Measurements from ENCODE around the gene BTG3.

BTG3 gene

GRCh38 chr21:17572431-17572830, 40.3 kb downstream of the BTG3 start:
- H3K9me3 ChIP-seq (replicated peaks; ENCODE audit: insufficient read depth, low read length), result no peaks in the 10 kb centered on the region
- TF ChIP-seq EZH2phosphoT487 (IDR thresholded peaks at IDR 0.05; ENCODE audit: low read length), result no peak
- no peak for TF ChIP-seq EZH2 (optimal IDR thresholded peaks at IDR 0.05; ENCODE audit: low read depth, low read length)
- TF ChIP-seq, protein P1, sequence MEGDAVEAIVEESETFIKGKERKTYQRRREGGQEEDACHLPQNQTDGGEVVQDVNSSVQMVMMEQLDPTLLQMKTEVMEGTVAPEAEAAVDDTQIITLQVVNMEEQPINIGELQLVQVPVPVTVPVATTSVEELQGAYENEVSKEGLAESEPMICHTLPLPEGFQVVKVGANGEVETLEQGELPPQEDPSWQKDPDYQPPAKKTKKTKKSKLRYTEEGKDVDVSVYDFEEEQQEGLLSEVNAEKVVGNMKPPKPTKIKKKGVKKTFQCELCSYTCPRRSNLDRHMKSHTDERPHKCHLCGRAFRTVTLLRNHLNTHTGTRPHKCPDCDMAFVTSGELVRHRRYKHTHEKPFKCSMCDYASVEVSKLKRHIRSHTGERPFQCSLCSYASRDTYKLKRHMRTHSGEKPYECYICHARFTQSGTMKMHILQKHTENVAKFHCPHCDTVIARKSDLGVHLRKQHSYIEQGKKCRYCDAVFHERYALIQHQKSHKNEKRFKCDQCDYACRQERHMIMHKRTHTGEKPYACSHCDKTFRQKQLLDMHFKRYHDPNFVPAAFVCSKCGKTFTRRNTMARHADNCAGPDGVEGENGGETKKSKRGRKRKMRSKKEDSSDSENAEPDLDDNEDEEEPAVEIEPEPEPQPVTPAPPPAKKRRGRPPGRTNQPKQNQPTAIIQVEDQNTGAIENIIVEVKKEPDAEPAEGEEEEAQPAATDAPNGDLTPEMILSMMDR (IDR thresholded peaks at IDR 0.05; ENCODE audit: low read length), result no peak

DNA sequence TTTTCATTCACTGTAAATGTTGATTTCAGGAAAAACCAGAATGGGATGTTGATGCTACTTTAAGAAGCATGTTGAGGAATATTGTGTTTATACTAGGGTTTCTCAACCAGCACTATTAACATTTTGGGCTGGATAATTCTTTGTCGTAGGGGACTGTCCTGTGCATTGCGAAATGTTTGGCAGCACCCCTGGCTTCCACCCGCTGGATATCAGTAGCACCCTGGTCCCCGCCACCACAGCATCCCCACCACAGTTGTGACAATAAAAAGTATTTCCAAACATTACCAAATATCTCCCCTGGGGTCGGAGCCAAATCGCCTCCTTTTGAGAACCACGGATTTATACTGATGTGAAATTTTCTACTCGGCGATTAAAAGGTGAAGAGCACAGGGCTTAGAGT, 41.9 kb downstream of the BTG3 start:
- TF ChIP-seq, protein P1 (IDR thresholded peaks at IDR 0.05; ENCODE audit: low read length), result no peak
- TF ChIP-seq EZH2 (optimal IDR thresholded peaks at IDR 0.05; ENCODE audit: low read depth, low read length) (no peak), EZH2phosphoT487 (IDR thresholded peaks at IDR 0.05; ENCODE audit: low read length) (no peak)
- H3F3A ChIP-seq (ENCODE audit: insufficient read depth, low read length), result no peaks in the 10 kb centered on the region
- no peak overlapping the region for H3K9ac ChIP-seq (ENCODE audit: low read length)
- no peak overlapping the region for H3K4me2 ChIP-seq (ENCODE audit: low read depth, low read length)
- H3K4me3 ChIP-seq (ENCODE audit: low read length), result no peak overlapping the region
- no peaks in the 10 kb centered on the region for H3K9me3 ChIP-seq (replicated peaks; ENCODE audit: insufficient read depth, low read length)
- H3K79me2 ChIP-seq (ENCODE audit: low read length), result no peaks in the 10 kb centered on the region
- H3K27me3 ChIP-seq (replicated peaks; ENCODE audit: insufficient read depth, low read length), result no peaks in the 10 kb centered on the region
- no peak for DNase-seq
- no peaks in the 10 kb centered on the region for H3K4me1 ChIP-seq (ENCODE audit: low read length)
- no peaks in the 10 kb centered on the region for H3K36me3 ChIP-seq (replicated peaks; ENCODE audit: insufficient read depth, low read length)
- H3K9me2 ChIP-seq (replicated peaks; ENCODE audit: insufficient read depth, low read length), result no peaks in the 10 kb centered on the region
- no peaks in the 10 kb centered on the region for H4K20me1 ChIP-seq (ENCODE audit: insufficient read depth, low read length)
- H2AFZ ChIP-seq (ENCODE audit: low read length), result no peak overlapping the region
- H3K27ac ChIP-seq (ENCODE audit: low read length), result no peak overlapping the region

More at GRCh38 chr21:17572431-17572830, 40.3 kb downstream of the BTG3 start:
- H3K4me3 ChIP-seq (ENCODE audit: low read length), result no peak overlapping the region
- H3K4me2 ChIP-seq (ENCODE audit: low read depth, low read length), result no peak overlapping the region
- H3K9me2 ChIP-seq (replicated peaks; ENCODE audit: insufficient read depth, low read length), result no peaks in the 10 kb centered on the region
- no peaks in the 10 kb centered on the region for H4K20me1 ChIP-seq (ENCODE audit: insufficient read depth, low read length)
- H3F3A ChIP-seq (ENCODE audit: insufficient read depth, low read length), result no peaks in the 10 kb centered on the region
- no peak overlapping the region for H2AFZ ChIP-seq (ENCODE audit: low read length)
- no peak for DNase-seq
- no peak overlapping the region for H3K9ac ChIP-seq (ENCODE audit: low read length)
- no peak overlapping the region for H3K27ac ChIP-seq (ENCODE audit: low read length)
- no peaks in the 10 kb centered on the region for H3K36me3 ChIP-seq (replicated peaks; ENCODE audit: insufficient read depth, low read length)
- H3K79me2 ChIP-seq (ENCODE audit: low read length), result no peaks in the 10 kb centered on the region
- no peaks in the 10 kb centered on the region for H3K4me1 ChIP-seq (ENCODE audit: low read length)
- no peaks in the 10 kb centered on the region for H3K27me3 ChIP-seq (replicated peaks; ENCODE audit: insufficient read depth, low read length)

GRCh38 chr21:17560377-17561025, 52.2 kb downstream of the BTG3 start:
- H3K4me1 ChIP-seq (ENCODE audit: low read length), result no peaks in the 10 kb centered on the region
- H3K27ac ChIP-seq (ENCODE audit: low read length), result no peak overlapping the region
- DNase-seq, result no peak
- H3F3A ChIP-seq (ENCODE audit: insufficient read depth, low read length), result no peaks in the 10 kb centered on the region
- H3K9ac ChIP-seq (ENCODE audit: low read length), result no peak overlapping the region
- no peak overlapping the region for H2AFZ ChIP-seq (ENCODE audit: low read length)
- no peaks in the 10 kb centered on the region for H3K27me3 ChIP-seq (replicated peaks; ENCODE audit: insufficient read depth, low read length)
- H3K9me2 ChIP-seq (replicated peaks; ENCODE audit: insufficient read depth, low read length), result no peaks in the 10 kb centered on the region
- no peaks in the 10 kb centered on the region for H3K9me3 ChIP-seq (replicated peaks; ENCODE audit: insufficient read depth, low read length)
- TF ChIP-seq, protein P1 (IDR thresholded peaks at IDR 0.05; ENCODE audit: low read length), result no peak
- TF ChIP-seq EZH2phosphoT487 (IDR thresholded peaks at IDR 0.05; ENCODE audit: low read length) (no peak), EZH2 (optimal IDR thresholded peaks at IDR 0.05; ENCODE audit: low read depth, low read length) (no peak)
- no peaks in the 10 kb centered on the region for H3K79me2 ChIP-seq (ENCODE audit: low read length)
- no peak overlapping the region for H3K4me2 ChIP-seq (ENCODE audit: low read depth, low read length)
- H3K36me3 ChIP-seq (replicated peaks; ENCODE audit: insufficient read depth, low read length), result no peaks in the 10 kb centered on the region
- H4K20me1 ChIP-seq (ENCODE audit: insufficient read depth, low read length), result no peaks in the 10 kb centered on the region
- H3K4me3 ChIP-seq (ENCODE audit: low read length), result no peak overlapping the region
